OCI-LY3 (cell line): ENCODE results near the gene NTPCR.
"Not testable (repeated sequence)": the region's sequence is repeated elsewhere in the genome, so short reads cannot be mapped to it uniquely, and the experiment has no call there.

Experiments used
- H2AFZ ChIP-seq: fragments of 200-600, 300-600 bp; shearing (Covaris generic); 2 replicates; pipeline ENCODE4 v1.6.0; 2014; ENCODE audit warnings: antibody characterized with exemption, low read depth, low read length
- H3K27ac ChIP-seq: fragments of 200-600, 300-600 bp; sonication (generic); 2 replicates; pipeline ENCODE4 v1.5.1; 2014; ENCODE audit warnings: mild to moderate bottlenecking, low read length, moderate library complexity, mixed read lengths
- H3K27me3 ChIP-seq: fragments of 200-600, 300-600 bp; sonication (generic); 2 replicates; pipeline ENCODE4 v1.6.1; 2014; ENCODE audit warnings: low read depth, low read length, mixed read lengths
- H3K36me3 ChIP-seq: fragments of 200-600, 300-600 bp; sonication (generic); replicated peaks from 2 replicates; pipeline ENCODE3; 2014; ENCODE audit warnings: low read depth, low read length, mixed read lengths
- H3K4me1 ChIP-seq: fragments of 300-600, 200-600 bp; sonication (generic); 2 replicates; pipeline ENCODE4 v1.6.1; 2014; ENCODE audit warnings: low read length, mixed read lengths
- H3K4me2 ChIP-seq: fragments of 200-600, 300-600 bp; sonication (generic); 2 replicates; pipeline ENCODE4 v1.6.1; 2014; ENCODE audit warnings: low read length, mixed read lengths
- H3K4me3 ChIP-seq: fragments of 300-600, 200-600 bp; sonication (generic); 2 replicates; pipeline ENCODE4 v1.5.1; 2014; ENCODE audit warnings: antibody characterized with exemption, mild to moderate bottlenecking, low read length, moderate library complexity
- H3K79me2 ChIP-seq: fragments of 300-600, 200-600 bp; shearing (Covaris generic); 2 replicates; pipeline ENCODE4 v1.6.1; 2014; ENCODE audit warnings: mild to moderate bottlenecking, low read length, mixed read lengths
- H3K9ac ChIP-seq: fragments of 300-600, 200-600 bp; shearing (Covaris generic); 2 replicates; pipeline ENCODE4 v1.6.0; 2014; ENCODE audit warnings: mild to moderate bottlenecking, low read length, moderate library complexity
- H3K9me3 ChIP-seq: fragments of 200-600, 300-600 bp; shearing (Covaris generic); 2 replicates; pipeline ENCODE4 v1.6.1; 2014; ENCODE audit warnings: low read length, mixed read lengths; ENCODE audit not compliant: insufficient read depth
- H4K20me1 ChIP-seq: fragments of 200-600, 300-600 bp; sonication (generic); 2 replicates; pipeline ENCODE4 v1.6.1; 2016; ENCODE audit warnings: low read length, mixed read lengths; ENCODE audit not compliant: insufficient read depth
- EZH2phosphoT487 ChIP-seq: fragments of 200-600 bp; shearing (Covaris generic); IDR thresholded peaks from 2 replicates; pipeline ENCODE4 v1.6.1; 2018; ENCODE audit warnings: antibody characterized with exemption, mixed run types, low read depth
- TF ChIP-seq, protein P1 (sequence below): fragments of 200-600, 300-600 bp; sonication (generic); IDR thresholded peaks from 2 replicates; pipeline ENCODE4 v1.5.1; 2014; ENCODE audit warnings: antibody characterized with exemption, low read length, low read depth

The NTPCR gene

DNA sequence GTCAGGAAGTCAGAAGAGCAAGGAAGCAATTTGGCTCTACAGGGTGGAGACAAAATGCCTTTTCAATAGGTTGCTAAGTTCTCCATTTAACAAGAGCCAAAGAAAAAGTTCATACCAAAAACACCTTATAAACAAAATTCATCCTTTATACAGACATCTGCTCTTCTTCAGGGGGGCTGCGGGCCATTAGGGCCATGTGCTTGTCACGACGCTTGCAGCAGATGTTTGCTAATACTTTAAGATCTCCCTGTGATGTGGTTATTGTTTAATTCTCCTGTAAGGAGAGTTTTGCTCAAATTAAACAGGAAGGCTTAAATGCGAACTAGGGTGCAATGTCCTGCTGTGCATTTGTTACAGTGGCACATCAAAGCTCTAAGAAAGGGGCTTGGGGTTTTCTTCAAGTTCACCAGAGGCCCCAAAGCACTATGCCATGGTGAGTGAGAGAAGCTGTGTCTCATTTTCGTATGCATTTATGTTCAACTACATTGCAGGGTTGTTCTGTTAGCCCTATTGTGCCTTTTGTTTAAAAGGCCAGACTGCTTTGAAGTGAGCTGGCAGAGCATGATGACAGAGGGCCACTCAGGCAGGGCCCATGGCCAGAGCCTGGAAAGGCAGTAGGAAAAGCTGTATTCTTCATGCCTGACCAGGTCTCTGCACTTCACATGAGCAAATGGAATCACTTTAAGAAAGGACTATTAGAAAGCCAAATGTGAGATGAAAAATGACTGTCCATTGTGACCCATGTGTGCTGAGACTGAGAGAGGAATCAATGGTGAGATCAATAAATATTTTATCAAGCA is 24.8 kb upstream of the NTPCR start:
- Histone ChIP-seq H4K20me1 (no peaks in the 10 kb centered on the region), H3K9ac (no peak overlapping the region), H2AFZ (no peak overlapping the region), H3K4me2 (no peak overlapping the region), H3K4me1 (no peaks in the 10 kb centered on the region), H3K4me3 (no peak overlapping the region), H3K27me3 (peaks cover 13% of the 10 kb centered on the region; the same call in 1 of the 2 replicates), H3K9me3 (no peaks in the 10 kb centered on the region), H3K27ac (no peak overlapping the region), H3K36me3 (no peaks in the 10 kb centered on the region), H3K79me2 (no peaks in the 10 kb centered on the region)
- TF ChIP-seq, protein P1, sequence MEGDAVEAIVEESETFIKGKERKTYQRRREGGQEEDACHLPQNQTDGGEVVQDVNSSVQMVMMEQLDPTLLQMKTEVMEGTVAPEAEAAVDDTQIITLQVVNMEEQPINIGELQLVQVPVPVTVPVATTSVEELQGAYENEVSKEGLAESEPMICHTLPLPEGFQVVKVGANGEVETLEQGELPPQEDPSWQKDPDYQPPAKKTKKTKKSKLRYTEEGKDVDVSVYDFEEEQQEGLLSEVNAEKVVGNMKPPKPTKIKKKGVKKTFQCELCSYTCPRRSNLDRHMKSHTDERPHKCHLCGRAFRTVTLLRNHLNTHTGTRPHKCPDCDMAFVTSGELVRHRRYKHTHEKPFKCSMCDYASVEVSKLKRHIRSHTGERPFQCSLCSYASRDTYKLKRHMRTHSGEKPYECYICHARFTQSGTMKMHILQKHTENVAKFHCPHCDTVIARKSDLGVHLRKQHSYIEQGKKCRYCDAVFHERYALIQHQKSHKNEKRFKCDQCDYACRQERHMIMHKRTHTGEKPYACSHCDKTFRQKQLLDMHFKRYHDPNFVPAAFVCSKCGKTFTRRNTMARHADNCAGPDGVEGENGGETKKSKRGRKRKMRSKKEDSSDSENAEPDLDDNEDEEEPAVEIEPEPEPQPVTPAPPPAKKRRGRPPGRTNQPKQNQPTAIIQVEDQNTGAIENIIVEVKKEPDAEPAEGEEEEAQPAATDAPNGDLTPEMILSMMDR = no peak
- no peak for TF ChIP-seq EZH2phosphoT487

- not testable (repeated sequence) for H3K36me3 ChIP-seq, H4K20me1 ChIP-seq, H3K79me2 ChIP-seq, H3K9me3 ChIP-seq, H3K4me2 ChIP-seq, H3K4me1 ChIP-seq, H3K9ac ChIP-seq, H2AFZ ChIP-seq, H3K27ac ChIP-seq, H3K4me3 ChIP-seq
- H3K27me3 ChIP-seq = peaks cover 14% of the 10 kb centered on the region; the same call in 1 of the 2 replicates
These were observed 23.2 kb upstream of the NTPCR start for GRCh38 chr1:232927166-232927565.

- no peaks in the 10 kb centered on the region for H3K4me1 ChIP-seq
- H4K20me1 ChIP-seq = no peaks in the 10 kb centered on the region
- H3K9ac ChIP-seq = no peak overlapping the region
- H3K27me3 ChIP-seq = peaks cover 16% of the 10 kb centered on the region; the same call in 1 of the 2 replicates
- TF ChIP-seq, protein P1 = no peak
- no peak for TF ChIP-seq EZH2phosphoT487
- no peak overlapping the region for H2AFZ ChIP-seq
- H3K27ac ChIP-seq = no peak overlapping the region
- no peak overlapping the region for H3K4me3 ChIP-seq
- H3K36me3 ChIP-seq = no peaks in the 10 kb centered on the region
- H3K9me3 ChIP-seq = no peaks in the 10 kb centered on the region
- H3K79me2 ChIP-seq = no peaks in the 10 kb centered on the region
- H3K4me2 ChIP-seq = no peak overlapping the region
These were observed 22.4 kb upstream of the NTPCR start for GRCh38 chr1:232927830-232928505.

GRCh38 chr1:232932486-232933425 is 17.7 kb upstream of the NTPCR start:
- H3K9ac ChIP-seq = no peak overlapping the region
- H2AFZ ChIP-seq = no peak overlapping the region
- H3K79me2 ChIP-seq = no peaks in the 10 kb centered on the region
- no peaks in the 10 kb centered on the region for H3K36me3 ChIP-seq
- no peaks in the 10 kb centered on the region for H3K4me1 ChIP-seq
- H4K20me1 ChIP-seq = no peaks in the 10 kb centered on the region
- H3K27me3 ChIP-seq = peaks cover 19% of the 10 kb centered on the region; the same call in 1 of the 2 replicates
- no peaks in the 10 kb centered on the region for H3K9me3 ChIP-seq
- no peak overlapping the region for H3K4me2 ChIP-seq
- no peak overlapping the region for H3K4me3 ChIP-seq
- TF ChIP-seq, protein P1 = no peak
- TF ChIP-seq EZH2phosphoT487 = no peak
- H3K27ac ChIP-seq = no peak overlapping the region
